ENCODE measurements around the gene BRPF3.

BRPF3 gene

DNA sequence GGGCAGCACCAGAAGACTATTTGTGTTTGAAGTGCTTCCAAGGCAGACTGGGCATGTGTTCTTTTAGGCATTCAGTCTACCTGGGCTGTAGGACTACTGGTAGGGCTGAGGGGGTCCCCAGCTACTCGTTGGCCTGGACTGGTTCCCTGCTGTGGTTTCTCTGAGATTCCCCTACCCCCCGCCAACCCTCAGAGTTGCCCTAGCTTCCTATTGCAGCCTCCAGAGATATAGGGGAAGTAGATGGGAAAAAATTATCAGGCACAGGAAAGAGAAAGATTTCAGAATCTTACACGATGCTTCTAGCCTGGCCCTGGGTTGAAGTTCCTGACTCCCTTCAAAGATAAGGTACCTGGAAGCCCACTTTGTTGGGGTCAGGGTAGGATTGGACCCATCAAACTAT is 22.5 kb downstream of the BRPF3 start:
- no peak for TF ChIP-seq CTCF (IDR thresholded peaks at IDR 0.05)
- no peak overlapping the region for H3K27ac ChIP-seq
- H3K4me3 ChIP-seq = no peak overlapping the region
- no peak for DNase-seq (ENCODE audit: low spot score)

DNA sequence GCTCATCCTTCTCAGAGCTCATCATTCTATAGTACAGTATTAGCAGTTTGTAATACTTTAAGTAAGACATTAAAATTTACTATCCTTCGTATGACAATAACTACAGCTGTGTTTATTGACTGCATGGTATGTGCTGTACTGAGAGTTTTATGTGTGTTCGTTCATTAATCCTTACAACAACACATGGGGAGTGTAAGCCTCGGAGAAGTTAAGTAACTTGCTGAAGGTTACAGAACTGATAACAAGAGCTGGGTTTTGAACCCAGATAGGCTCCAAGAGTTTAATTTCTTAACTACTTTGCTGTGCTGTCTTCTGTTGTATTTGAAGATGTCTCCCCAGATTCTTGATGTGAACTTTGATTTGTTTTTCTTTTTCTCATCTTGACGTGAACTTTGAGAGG is 23.7 kb downstream of the BRPF3 start:
- DNase-seq (ENCODE audit: low spot score) = no peak
- TF ChIP-seq CTCF (IDR thresholded peaks at IDR 0.05) = no peak
- H3K4me3 ChIP-seq = no peak overlapping the region
- no peak overlapping the region for H3K27ac ChIP-seq

DNA sequence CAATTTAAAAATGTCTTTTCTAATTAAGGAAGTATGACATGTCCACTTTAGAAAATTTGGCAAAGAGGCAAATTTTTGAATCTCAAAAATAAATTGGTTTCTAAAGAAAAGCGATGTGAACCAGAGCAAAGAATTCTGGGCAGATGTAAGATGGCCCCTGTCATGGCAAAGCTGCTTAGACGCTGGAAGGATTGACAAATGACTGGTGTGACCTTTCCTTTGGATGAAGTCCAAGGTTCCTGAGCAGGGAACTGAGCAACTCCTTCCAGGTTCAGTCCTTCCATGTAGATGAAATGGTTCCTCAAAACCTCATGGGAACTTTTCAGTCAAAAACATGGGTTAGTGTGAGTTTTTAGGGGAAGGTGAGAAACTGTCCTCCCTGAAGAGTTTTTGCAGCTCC is 25.1 kb downstream of the BRPF3 start:
- Histone ChIP-seq H3K4me3 (no peak overlapping the region), H3K27ac (no peak overlapping the region)
- DNase-seq (ENCODE audit: low spot score) = no peak
- TF ChIP-seq CTCF (IDR thresholded peaks at IDR 0.05) = no peak

- Histone ChIP-seq H3K27ac (no peak overlapping the region), H3K4me3 (no peak overlapping the region)
- DNase-seq (ENCODE audit: low spot score) = no peak
- TF ChIP-seq CTCF (IDR thresholded peaks at IDR 0.05) = no peak
Measured at GRCh38 chr6:36222924-36223323, 26.4 kb downstream of the BRPF3 start.

DNA sequence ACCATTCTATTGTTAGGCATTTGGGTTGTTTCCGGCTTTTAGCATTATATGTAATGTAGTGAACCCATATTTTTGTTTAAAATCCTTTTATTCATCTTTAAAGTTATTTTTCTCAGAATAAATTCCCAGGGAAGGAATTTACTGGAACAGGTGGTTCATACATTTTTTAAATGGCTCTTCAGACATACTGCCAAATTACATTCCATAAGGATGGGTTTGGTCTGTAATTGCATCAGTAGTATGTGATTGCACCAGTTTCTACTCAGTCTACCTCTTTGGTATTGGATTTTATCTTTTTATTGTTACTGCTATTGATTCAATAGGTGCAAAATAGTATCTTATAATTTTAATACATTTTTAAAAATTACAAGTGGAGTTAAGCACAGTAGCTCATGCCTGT is 27.2 kb downstream of the BRPF3 start:
- Histone ChIP-seq H3K27ac (no peak overlapping the region), H3K4me3 (no peak overlapping the region)
- TF ChIP-seq CTCF (IDR thresholded peaks at IDR 0.05) = no peak
- no peak for DNase-seq (ENCODE audit: low spot score)

- no peak overlapping the region for H3K27ac ChIP-seq
- DNase-seq (ENCODE audit: low spot score) = no peak
- TF ChIP-seq CTCF (IDR thresholded peaks at IDR 0.05) = no peak
- no peak overlapping the region for H3K4me3 ChIP-seq
Measured at GRCh38 chr6:36224918-36225461, 28.4 kb downstream of the BRPF3 start.

DNA sequence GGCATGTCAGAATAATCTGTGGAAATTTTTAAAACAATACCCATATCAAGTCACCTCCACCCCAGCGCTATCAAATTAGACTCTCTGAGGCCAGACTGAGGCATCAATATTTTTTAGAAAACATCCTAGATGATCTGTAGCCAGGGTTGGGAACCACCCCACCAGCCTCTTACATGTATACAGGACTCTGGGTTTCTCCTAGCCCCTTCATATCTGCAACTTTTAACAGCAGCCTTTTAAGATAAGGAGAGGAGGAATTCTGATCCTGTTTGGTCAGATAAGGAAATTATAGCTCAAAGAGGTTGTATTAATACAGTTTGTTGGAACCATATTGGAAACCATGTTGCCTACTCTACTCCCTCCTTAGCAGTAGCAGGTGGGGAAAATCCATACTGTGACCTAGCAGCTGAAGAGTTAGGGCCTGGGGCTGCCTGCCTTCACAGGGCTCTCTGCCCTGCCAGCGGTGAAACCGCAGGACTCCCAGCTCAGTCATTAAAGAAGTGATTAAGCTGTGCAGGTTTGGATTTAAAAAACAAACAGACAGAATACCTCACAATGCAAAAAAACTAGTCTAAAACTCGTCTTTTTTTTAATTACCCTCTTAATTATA is 30.0 kb downstream of the BRPF3 start:
- no peak for DNase-seq (ENCODE audit: low spot score)
- no peak for TF ChIP-seq CTCF (IDR thresholded peaks at IDR 0.05)
- Histone ChIP-seq H3K4me3 (no peak overlapping the region), H3K27ac (no peak overlapping the region)

Data from coronary artery (tissue), 2 donors.